Activated B cell treated with CpG ODN at 0.5 μM for 24 hours (primary cell): ENCODE results near the gene RHOXF2B. TPM values are rescaled to one million over a fixed set of nuclear protein-coding genes. Genes with fewer than 3 reads are reported as not detected.
"Not testable (repeated sequence)": the region's sequence is repeated elsewhere in the genome, so short reads cannot be mapped to it uniquely, and the experiment has no call there.

Experiments
- ATAC-seq: fragments of 200-7000 bp; cut with Tn5 transposase; one replicate; pipeline ENCODE4 v1.10.0; 2021; ENCODE audit warnings: low read depth, mild to moderate bottlenecking, moderate library complexity
- CTCF ChIA-PET: fragments of 350-600 bp; sonication (Branson Sonifier 250); formaldehyde crosslinking; loops from one replicate; lab custom pipeline; 2021; ENCODE audit warnings: antibody characterized with exemption; lab: Charles Lee
- POLR2A ChIA-PET: fragments of 350-600 bp; sonication (Branson Sonifier 250); formaldehyde crosslinking; loops from one replicate; lab custom pipeline; 2021; ENCODE audit warnings: antibody characterized with exemption; lab: Charles Lee
- DNase-seq: peaks from one replicate; pipeline ENCODE4 v3.0.0; 2022
- H3K27ac Mint-ChIP-seq: one replicate; pipeline ENCODE4 v1.8.0; 2020; ENCODE audit warnings: mixed read lengths
- H3K27me3 Mint-ChIP-seq: one replicate; pipeline ENCODE4 v1.8.0; 2021; ENCODE audit warnings: mixed read lengths
- H3K36me3 Mint-ChIP-seq: one replicate; pipeline ENCODE4 v1.8.0; 2021; ENCODE audit warnings: low read depth, mixed read lengths
- H3K4me1 Mint-ChIP-seq: one replicate; pipeline ENCODE4 v1.8.0; 2021; ENCODE audit warnings: mixed read lengths
- H3K4me3 Mint-ChIP-seq: one replicate; pipeline ENCODE4 v1.8.0; 2020; ENCODE audit warnings: mild to moderate bottlenecking, mixed read lengths
- H3K9me3 Mint-ChIP-seq: one replicate; pipeline ENCODE4 v1.8.0; 2020; ENCODE audit warnings: mixed read lengths
- intact Hi-C: fragments of 100-400 bp; cut with micrococcal nuclease; formaldehyde crosslinking; loops from one replicate; pipeline ENCODE4 v1.15.1; 2024
- total RNA-seq: library from RNA; stranded (reverse); gene quantifications from 2 replicates; pipeline ENCODE4 v1.2.3, GENCODE V29; 2022
- TF ChIP-seq, protein P1 (sequence below): fragments of 200-600 bp; IDR thresholded peaks from one replicate; pipeline ENCODE4 v1.8.0; 2022; ENCODE audit warnings: antibody characterized with exemption, mild to moderate bottlenecking

Gene RHOXF2B
- not detected in 2 replicates for total RNA-seq

DNA sequence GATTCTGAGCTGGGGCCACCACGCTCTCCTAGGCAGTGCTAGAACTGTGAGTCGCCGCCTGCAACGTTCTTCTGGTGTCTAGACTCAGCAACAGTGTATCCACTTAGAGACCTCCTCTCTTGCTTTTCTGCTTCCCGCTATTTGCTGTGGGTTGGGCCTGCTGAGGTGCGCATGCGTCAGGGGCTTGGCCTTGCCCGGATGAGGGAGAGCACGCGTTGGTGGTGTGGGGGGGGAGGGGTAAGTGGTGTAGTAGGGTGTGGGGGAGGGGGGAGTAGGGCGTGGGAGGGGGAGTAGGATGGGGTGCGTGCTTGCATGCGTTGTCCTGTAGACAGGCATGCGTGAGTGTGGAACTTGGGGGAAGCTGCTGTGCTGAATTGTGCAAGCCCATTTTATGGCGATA is at the start of gene RHOXF2B:
Gene RHOXF2B, minus strand, starts transcription at position 101 of the 400 bp plus-strand sequence. CDS start 138 bp downstream, outside the sequence.
- intact Hi-C loops, result not testable (repeated sequence)

DNA sequence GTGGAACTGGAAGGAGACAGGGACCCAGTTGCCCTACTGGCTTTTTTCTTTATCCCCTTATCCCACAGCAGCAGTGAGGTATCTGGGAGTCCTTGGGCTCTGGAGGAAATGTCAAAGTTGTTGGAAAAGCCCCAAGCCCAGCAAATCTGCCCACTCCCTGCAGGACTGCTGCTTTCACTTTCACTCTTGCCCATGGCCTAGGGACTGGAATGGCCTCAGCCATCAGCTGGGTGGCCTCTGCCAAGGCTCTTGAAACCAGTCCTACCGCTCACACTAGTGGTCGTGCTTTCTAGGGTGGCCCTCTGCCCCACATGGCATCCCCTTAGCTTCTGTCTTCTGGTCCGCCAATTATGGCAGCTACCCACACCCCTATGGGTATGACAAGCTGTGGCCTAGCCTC is 48.0 kb upstream of the RHOXF2B start:
- H3K27me3 Mint-ChIP-seq, result no peaks in the 10 kb centered on the region
- intact Hi-C loops, result no loop called here
- DNase-seq, result no peak
- H3K36me3 Mint-ChIP-seq, result no peaks in the 10 kb centered on the region
- no peak overlapping the region for H3K27ac Mint-ChIP-seq
- H3K9me3 Mint-ChIP-seq, result no peaks in the 10 kb centered on the region
- POLR2A ChIA-PET, result no interaction called here
- no peaks in the 10 kb centered on the region for H3K4me1 Mint-ChIP-seq
- CTCF ChIA-PET, result no interaction called here
- no peak overlapping the region for H3K4me3 Mint-ChIP-seq
- ATAC-seq, result no peak
- TF ChIP-seq, protein P1, sequence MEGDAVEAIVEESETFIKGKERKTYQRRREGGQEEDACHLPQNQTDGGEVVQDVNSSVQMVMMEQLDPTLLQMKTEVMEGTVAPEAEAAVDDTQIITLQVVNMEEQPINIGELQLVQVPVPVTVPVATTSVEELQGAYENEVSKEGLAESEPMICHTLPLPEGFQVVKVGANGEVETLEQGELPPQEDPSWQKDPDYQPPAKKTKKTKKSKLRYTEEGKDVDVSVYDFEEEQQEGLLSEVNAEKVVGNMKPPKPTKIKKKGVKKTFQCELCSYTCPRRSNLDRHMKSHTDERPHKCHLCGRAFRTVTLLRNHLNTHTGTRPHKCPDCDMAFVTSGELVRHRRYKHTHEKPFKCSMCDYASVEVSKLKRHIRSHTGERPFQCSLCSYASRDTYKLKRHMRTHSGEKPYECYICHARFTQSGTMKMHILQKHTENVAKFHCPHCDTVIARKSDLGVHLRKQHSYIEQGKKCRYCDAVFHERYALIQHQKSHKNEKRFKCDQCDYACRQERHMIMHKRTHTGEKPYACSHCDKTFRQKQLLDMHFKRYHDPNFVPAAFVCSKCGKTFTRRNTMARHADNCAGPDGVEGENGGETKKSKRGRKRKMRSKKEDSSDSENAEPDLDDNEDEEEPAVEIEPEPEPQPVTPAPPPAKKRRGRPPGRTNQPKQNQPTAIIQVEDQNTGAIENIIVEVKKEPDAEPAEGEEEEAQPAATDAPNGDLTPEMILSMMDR, result no peak

More for the DNA sequence above, at the start of gene RHOXF2B:
- H3K36me3 Mint-ChIP-seq, H3K4me1 Mint-ChIP-seq, DNase-seq, H3K9me3 Mint-ChIP-seq, H3K27me3 Mint-ChIP-seq, POLR2A ChIA-PET, H3K27ac Mint-ChIP-seq, CTCF ChIA-PET, H3K4me3 Mint-ChIP-seq, ATAC-seq: not testable (repeated sequence)

DNA sequence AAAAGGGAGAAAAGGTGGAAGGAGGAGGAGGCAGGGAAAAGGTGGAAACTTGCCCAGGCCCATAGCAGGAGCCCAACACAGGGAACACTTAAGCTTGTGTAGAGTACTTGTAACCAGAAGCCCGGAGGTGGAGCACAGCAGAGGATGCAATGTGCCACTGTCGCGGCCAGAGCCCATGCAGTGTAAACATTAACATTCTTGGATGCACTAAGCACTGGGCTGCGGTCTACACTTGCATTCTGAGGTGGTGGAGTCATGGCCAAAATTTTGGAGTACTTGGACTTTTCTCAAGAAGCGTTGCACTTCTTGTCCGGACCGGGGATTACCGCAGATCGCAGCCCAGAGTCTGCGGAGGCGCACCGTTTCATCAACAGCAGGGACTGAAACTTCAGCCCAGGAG is 42.7 kb upstream of the RHOXF2B start:
- Mint-ChIP-seq H3K36me3 (no peaks in the 10 kb centered on the region), H3K9me3 (no peaks in the 10 kb centered on the region), H3K27ac (no peak overlapping the region), H3K4me3 (no peak overlapping the region), H3K4me1 (no peaks in the 10 kb centered on the region), H3K27me3 (no peaks in the 10 kb centered on the region)
- intact Hi-C loops, result no loop called here
- CTCF ChIA-PET, result no interaction called here
- DNase-seq, result no peak
- TF ChIP-seq, protein P1, result no peak
- ATAC-seq, result no peak
- POLR2A ChIA-PET, result no interaction called here

DNA sequence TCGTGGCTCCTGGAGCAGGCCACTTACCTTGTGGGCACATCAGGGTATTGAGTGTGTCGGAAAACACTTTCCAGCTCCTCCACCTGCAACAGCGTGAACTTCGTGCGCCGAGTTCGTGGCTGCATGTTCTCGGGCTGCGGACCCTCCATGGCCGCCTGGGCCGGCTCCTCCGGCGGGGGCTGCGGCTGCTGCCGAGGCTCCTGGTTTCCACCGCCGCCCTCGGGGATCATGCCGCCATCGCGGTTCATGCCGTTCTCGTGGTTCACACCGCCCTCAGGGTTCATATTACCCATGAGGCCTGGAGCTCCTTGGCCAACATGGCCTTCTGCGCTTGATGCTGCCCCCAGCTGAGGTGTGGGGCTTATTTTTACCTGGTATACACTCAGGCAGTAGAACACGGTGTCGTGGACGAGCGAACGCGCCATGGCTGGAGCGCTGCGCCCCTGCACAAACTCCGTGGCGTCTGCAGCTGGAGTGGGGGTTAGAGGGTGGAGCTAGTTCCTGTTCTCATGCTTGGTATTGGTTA is 38.0 kb upstream of the RHOXF2B start, which contains the start of gene RHOXF1:
Gene RHOXF1, minus strand, starts transcription at position 476 of the 526 bp plus-strand sequence. Its CDS starts 51 bp downstream, at position 425.
- POLR2A ChIA-PET, result no interaction called here
- H3K36me3 Mint-ChIP-seq, result no peaks in the 10 kb centered on the region
- H3K4me3 Mint-ChIP-seq, result no peak within 1 kb of the TSS
- intact Hi-C loops, result loop anchor here (10.0 kb wide), 1 partner anchor 89 kb away; no protein-coding TSS in a partner anchor
- DNase-seq (no peak), ATAC-seq (no peak)
- CTCF ChIA-PET, result no interaction called here
- no peaks in the 10 kb centered on the region for H3K4me1 Mint-ChIP-seq
- no peak within 1 kb of the TSS for H3K27ac Mint-ChIP-seq
- TF ChIP-seq, protein P1, result no peak
- H3K9me3 Mint-ChIP-seq, result no peaks in the 10 kb centered on the region
- peaks cover 2% of the 10 kb centered on the region for H3K27me3 Mint-ChIP-seq

DNA sequence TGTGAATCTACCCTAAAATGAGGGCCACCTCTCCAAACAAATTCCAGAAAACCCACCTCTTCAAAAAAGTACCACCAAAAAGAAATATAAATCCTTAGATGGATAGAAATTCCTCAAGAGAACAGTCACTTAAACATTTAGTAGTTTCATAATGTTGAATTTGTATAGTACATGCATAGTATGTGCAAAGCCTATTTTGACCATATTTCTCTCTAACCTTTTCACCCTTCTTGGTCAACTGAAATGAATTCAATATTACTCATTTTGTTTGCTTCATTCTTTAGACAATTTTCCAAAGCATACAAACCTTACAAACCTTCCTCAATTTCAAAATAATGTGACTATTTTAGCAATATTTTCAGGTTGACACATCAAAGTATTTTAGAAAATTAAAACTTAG is 34.1 kb upstream of the RHOXF2B start:
- H3K27ac Mint-ChIP-seq, result no peak overlapping the region
- CTCF ChIA-PET, result no interaction called here
- TF ChIP-seq, protein P1, result no peak
- intact Hi-C loops, result loop anchor here (10.0 kb wide), 1 partner anchor 93 kb away; no protein-coding TSS in a partner anchor
- no peaks in the 10 kb centered on the region for H3K36me3 Mint-ChIP-seq
- H3K4me1 Mint-ChIP-seq, result no peaks in the 10 kb centered on the region
- H3K27me3 Mint-ChIP-seq, result peaks cover 2% of the 10 kb centered on the region
- H3K4me3 Mint-ChIP-seq, result no peak overlapping the region
- no peak for DNase-seq
- no peaks in the 10 kb centered on the region for H3K9me3 Mint-ChIP-seq
- POLR2A ChIA-PET, result no interaction called here
- ATAC-seq, result no peak
